D721Med (cell line): ENCODE measurements around the gene DIP2C.
"Not testable (repeated sequence)": the region's sequence is repeated elsewhere in the genome, so short reads cannot be mapped to it uniquely, and the experiment has no call there.

Experiments used
- DNase-seq: peaks from one replicate; pipeline ENCODE4 v3.0.0; 2011; ENCODE audit warnings: low spot score; ENCODE audit not compliant: insufficient read length
- FAIRE-seq: peaks from 2 replicates; lab custom pipeline; 2011; peaks lifted over from hg19 to GRCh38; lab: Jason Lieb, UNC
- TF ChIP-seq, protein P1 (sequence below): IDR thresholded peaks from 2 replicates; pipeline ENCODE4 v1.5.1; 2012; ENCODE audit warnings: mild to moderate bottlenecking, control low read depth; ENCODE audit not compliant: insufficient read depth; ENCODE audit errors: missing control alignments

Gene DIP2C

DNA sequence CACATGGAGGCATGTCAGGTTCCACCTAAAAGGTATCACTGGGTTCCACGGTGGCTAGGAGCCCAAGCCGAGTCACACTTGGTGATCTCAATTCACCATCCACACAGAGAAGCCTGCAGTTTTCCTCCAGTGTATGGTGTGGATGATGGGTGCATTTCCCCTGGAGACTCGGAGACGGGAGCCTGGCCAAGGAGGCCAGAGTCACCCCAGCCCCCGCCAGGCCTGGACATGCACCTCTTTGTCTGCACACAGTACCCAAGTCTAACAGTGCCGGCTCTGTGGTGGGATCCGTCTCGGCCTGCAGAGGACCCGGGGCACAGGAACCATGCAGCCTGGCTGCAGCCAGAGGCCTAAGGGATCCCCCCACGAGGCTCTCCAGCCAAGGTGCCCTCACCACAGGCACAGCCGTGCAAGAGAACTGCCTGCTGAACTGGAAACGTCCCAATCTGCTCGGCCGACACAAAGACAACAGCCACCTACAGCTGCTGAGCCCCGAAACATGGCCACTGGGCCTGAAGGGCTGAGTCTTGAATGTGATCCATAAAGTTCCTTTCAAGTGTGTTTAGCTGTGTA lies 75.2 kb downstream of the DIP2C start:
- FAIRE-seq (no peak), DNase-seq (no peak)
- TF ChIP-seq, protein P1, sequence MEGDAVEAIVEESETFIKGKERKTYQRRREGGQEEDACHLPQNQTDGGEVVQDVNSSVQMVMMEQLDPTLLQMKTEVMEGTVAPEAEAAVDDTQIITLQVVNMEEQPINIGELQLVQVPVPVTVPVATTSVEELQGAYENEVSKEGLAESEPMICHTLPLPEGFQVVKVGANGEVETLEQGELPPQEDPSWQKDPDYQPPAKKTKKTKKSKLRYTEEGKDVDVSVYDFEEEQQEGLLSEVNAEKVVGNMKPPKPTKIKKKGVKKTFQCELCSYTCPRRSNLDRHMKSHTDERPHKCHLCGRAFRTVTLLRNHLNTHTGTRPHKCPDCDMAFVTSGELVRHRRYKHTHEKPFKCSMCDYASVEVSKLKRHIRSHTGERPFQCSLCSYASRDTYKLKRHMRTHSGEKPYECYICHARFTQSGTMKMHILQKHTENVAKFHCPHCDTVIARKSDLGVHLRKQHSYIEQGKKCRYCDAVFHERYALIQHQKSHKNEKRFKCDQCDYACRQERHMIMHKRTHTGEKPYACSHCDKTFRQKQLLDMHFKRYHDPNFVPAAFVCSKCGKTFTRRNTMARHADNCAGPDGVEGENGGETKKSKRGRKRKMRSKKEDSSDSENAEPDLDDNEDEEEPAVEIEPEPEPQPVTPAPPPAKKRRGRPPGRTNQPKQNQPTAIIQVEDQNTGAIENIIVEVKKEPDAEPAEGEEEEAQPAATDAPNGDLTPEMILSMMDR: no peak

- no peak for DNase-seq
- TF ChIP-seq, protein P1: no peak
- no peak for FAIRE-seq
Measured at GRCh38 chr10:613271-614138, 76.0 kb downstream of the DIP2C start.

- FAIRE-seq (no peak), DNase-seq (no peak)
- TF ChIP-seq, protein P1: no peak
Measured at GRCh38 chr10:612696-613095, 76.8 kb downstream of the DIP2C start.

- DNase-seq, FAIRE-seq: not testable (repeated sequence)
Measured at GRCh38 chr10:610642-611305, 78.7 kb downstream of the DIP2C start.

GRCh38 chr10:609868-610545 lies 79.5 kb downstream of the DIP2C start:
- TF ChIP-seq, protein P1: no peak
- FAIRE-seq (no peak), DNase-seq (no peak)

DNA sequence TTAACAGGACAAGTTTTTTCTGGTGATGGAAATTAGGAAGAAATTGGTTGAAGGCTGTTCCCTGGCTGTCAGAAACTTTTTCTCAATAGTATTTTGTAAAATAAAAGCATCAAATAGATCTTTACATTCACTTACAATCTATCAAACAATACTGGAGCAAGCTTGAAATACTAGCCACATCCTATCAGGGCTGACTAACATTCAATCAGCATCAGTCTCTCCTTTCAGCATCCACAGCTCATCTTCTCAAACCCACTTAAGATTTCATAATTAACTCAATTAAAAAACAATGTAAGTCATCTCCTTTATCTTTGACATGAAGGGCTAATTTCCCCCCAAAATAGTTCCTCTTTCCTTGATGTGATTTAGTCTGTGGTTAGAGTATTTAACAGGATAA lies 80.2 kb downstream of the DIP2C start:
- TF ChIP-seq, protein P1: no peak
- FAIRE-seq: no peak
- no peak for DNase-seq
